ENCODE data around the gene FBN2. TPM values are rescaled to one million over a fixed set of nuclear protein-coding genes. Genes with fewer than 3 reads are reported as not detected.

Gene FBN2
- total RNA-seq, 4 donors from 2014 or later: 0.24 to 1.3 (median 0.89) TPM

GRCh38 chr5:128472036-128472435 lies 66.0 kb downstream of the FBN2 start:
- Histone ChIP-seq H3K27ac (no peak overlapping the region), H3K4me3 (no peak overlapping the region), H3K4me1 (no peaks in the 10 kb centered on the region), H3K27me3 (no peaks in the 10 kb centered on the region), H3K36me3 (no peaks in the 10 kb centered on the region), H3K9me3 (no peaks in the 10 kb centered on the region)
- WGBS: 84% methylated on average over 2 of the region's 2 CpGs
- no peak for DNase-seq (ENCODE audit: low spot score in 2 of 2)
- TF ChIP-seq POLR2A (IDR thresholded peaks at IDR 0.05): no peak
- no peak for TF ChIP-seq EP300 (IDR thresholded peaks at IDR 0.05)
- no peak for TF ChIP-seq POLR2AphosphoS5 (IDR thresholded peaks at IDR 0.05)
- no peak for TF ChIP-seq CTCF (IDR thresholded peaks at IDR 0.05)

- H3K4me1 ChIP-seq: no peaks in the 10 kb centered on the region
- DNase-seq (ENCODE audit: low spot score in 2 of 2): no peak
- no peak overlapping the region for H3K27ac ChIP-seq
- no peak overlapping the region for H3K4me3 ChIP-seq
- H3K9me3 ChIP-seq: no peaks in the 10 kb centered on the region
- no peaks in the 10 kb centered on the region for H3K27me3 ChIP-seq
- TF ChIP-seq EP300 (IDR thresholded peaks at IDR 0.05) (no peak), POLR2AphosphoS5 (IDR thresholded peaks at IDR 0.05) (no peak), CTCF (IDR thresholded peaks at IDR 0.05) (no peak), POLR2A (IDR thresholded peaks at IDR 0.05) (no peak)
- no peaks in the 10 kb centered on the region for H3K36me3 ChIP-seq
- WGBS: 81% methylated on average over 1 of the region's 1 CpG
Measured at GRCh38 chr5:128470663-128471062, 67.4 kb downstream of the FBN2 start.

- Histone ChIP-seq H3K27ac (no peak overlapping the region), H3K9me3 (no peaks in the 10 kb centered on the region), H3K4me3 (no peak overlapping the region), H3K36me3 (no peaks in the 10 kb centered on the region), H3K4me1 (no peaks in the 10 kb centered on the region), H3K27me3 (no peaks in the 10 kb centered on the region)
- DNase-seq (ENCODE audit: low spot score in 2 of 2): no peak
- 36% methylated on average over 2 of the region's 2 CpGs for WGBS
- TF ChIP-seq POLR2AphosphoS5 (IDR thresholded peaks at IDR 0.05): no peak
- TF ChIP-seq EP300 (IDR thresholded peaks at IDR 0.05): no peak
- no peak for TF ChIP-seq POLR2A (IDR thresholded peaks at IDR 0.05)
- TF ChIP-seq CTCF (IDR thresholded peaks at IDR 0.05): no peak
Measured at GRCh38 chr5:128469912-128470311, 68.1 kb downstream of the FBN2 start.

GRCh38 chr5:128466980-128467379 lies 71.1 kb downstream of the FBN2 start:
- Histone ChIP-seq H3K27me3 (no peaks in the 10 kb centered on the region), H3K27ac (no peak overlapping the region), H3K36me3 (no peaks in the 10 kb centered on the region), H3K9me3 (no peaks in the 10 kb centered on the region), H3K4me1 (no peaks in the 10 kb centered on the region), H3K4me3 (no peak overlapping the region)
- DNase-seq (ENCODE audit: low spot score in 2 of 2): no peak
- WGBS: 76% methylated on average over 1 of the region's 1 CpG
- TF ChIP-seq POLR2A (IDR thresholded peaks at IDR 0.05): no peak
- no peak for TF ChIP-seq CTCF (IDR thresholded peaks at IDR 0.05)
- TF ChIP-seq POLR2AphosphoS5 (IDR thresholded peaks at IDR 0.05): no peak
- no peak for TF ChIP-seq EP300 (IDR thresholded peaks at IDR 0.05)

- Histone ChIP-seq H3K4me3 (no peak overlapping the region), H3K9me3 (no peaks in the 10 kb centered on the region), H3K27ac (no peak overlapping the region), H3K4me1 (no peaks in the 10 kb centered on the region), H3K36me3 (no peaks in the 10 kb centered on the region), H3K27me3 (no peaks in the 10 kb centered on the region)
- DNase-seq (ENCODE audit: low spot score in 2 of 2): no peak
- no peak for TF ChIP-seq EP300 (IDR thresholded peaks at IDR 0.05)
- no peak for TF ChIP-seq POLR2A (IDR thresholded peaks at IDR 0.05)
- 46% methylated on average over 5 of the region's 5 CpGs for WGBS
Measured at GRCh38 chr5:128466554-128466953, 71.5 kb downstream of the FBN2 start.

GRCh38 chr5:128464596-128464995 lies 73.4 kb downstream of the FBN2 start:
- H3K36me3 ChIP-seq: no peaks in the 10 kb centered on the region

More at GRCh38 chr5:128464596-128464995, 73.4 kb downstream of the FBN2 start:
- Histone ChIP-seq H3K9me3 (no peaks in the 10 kb centered on the region), H3K4me1 (no peaks in the 10 kb centered on the region), H3K4me3 (no peak overlapping the region), H3K27ac (no peak overlapping the region), H3K27me3 (no peaks in the 10 kb centered on the region)
- no peak for TF ChIP-seq POLR2A (IDR thresholded peaks at IDR 0.05)
- TF ChIP-seq POLR2AphosphoS5 (IDR thresholded peaks at IDR 0.05): no peak
- no peak for TF ChIP-seq CTCF (IDR thresholded peaks at IDR 0.05)
- TF ChIP-seq EP300 (IDR thresholded peaks at IDR 0.05): no peak
- WGBS: 78% methylated on average over 9 of the region's 9 CpGs
- DNase-seq (ENCODE audit: low spot score in 2 of 2): no peak
